Measurements from ENCODE around the gene C19orf44.
"Not testable (repeated sequence)": the region's sequence is repeated elsewhere in the genome, so short reads cannot be mapped to it uniquely, and the experiment has no call there.

Gene C19orf44

GRCh38 chr19:16509141-16510061 is 13.2 kb downstream of the C19orf44 start:
- intact Hi-C loops (cut with DNase I), result no loop called here
- peak in 41 of 42 donors; percentile 22 to 80 (median 55) for DNase-seq

DNA sequence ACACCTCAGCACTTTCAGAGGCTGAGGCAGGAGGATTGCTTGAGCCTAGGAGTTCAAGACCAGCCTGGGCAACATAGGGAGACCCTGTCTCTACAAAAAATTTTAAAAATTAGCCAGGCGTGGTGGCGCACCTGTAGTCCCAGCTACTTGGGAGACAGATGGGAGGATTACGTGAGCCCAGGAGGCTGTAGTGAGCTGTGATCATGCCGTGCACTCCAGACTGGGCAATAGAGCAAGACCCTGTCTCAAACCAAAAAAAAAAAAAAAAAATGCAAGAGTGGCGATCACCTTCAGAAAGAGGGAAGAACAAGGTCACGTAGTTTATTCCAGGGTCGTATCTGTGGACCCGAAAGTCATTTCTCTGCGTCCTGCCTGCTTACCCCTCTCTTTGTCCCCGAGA is 16.4 kb downstream of the C19orf44 start:
- DNase-seq; intact Hi-C loops (cut with DNase I): not testable (repeated sequence)

- intact Hi-C loops (cut with DNase I), result no loop called here
- DNase-seq, result no peak
Observed at GRCh38 chr19:16514383-16515019, 18.3 kb downstream of the C19orf44 start.

- DNase-seq, result no peak
- intact Hi-C loops (cut with DNase I), result no loop called here
Observed at GRCh38 chr19:16516381-16516780, 20.2 kb downstream of the C19orf44 start.

- intact Hi-C loops (cut with DNase I), result no loop called here
- DNase-seq, result no peak
Observed at GRCh38 chr19:16516923-16517610, 20.9 kb downstream of the C19orf44 start.

DNA sequence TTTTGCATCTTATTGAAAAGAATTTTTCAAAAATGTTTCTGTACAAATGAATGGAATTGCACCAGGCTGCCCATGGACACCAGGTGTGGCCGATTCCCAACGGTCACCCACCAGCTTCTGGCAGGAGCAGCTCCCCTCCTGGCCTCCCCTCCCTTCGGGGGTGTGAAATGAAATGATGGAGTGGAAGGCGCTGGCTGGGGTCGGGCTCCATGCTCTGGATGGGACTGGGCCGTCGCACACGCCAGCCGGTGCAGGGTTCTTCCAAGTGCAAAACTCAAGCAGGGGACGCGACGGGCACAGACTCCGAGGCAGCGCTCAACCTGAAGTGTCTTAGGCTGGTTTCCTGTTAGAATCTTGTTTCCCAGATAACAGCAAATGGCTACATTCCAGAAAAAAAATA is 21.9 kb downstream of the C19orf44 start:
- intact Hi-C loops (cut with DNase I), result no loop called here
- no peak for DNase-seq

GRCh38 chr19:16518483-16519229 is 22.5 kb downstream of the C19orf44 start:
- DNase-seq, result no peak
- intact Hi-C loops (cut with DNase I), result no loop called here

GRCh38 chr19:16519230-16519687 is 23.1 kb downstream of the C19orf44 start:
- no peak for DNase-seq
- intact Hi-C loops (cut with DNase I), result no loop called here

GRCh38 chr19:16520074-16520973 is 24.1 kb downstream of the C19orf44 start:
- peak in 7 of 42 donors; percentile 17 to 48 (median 22) for DNase-seq

DNA sequence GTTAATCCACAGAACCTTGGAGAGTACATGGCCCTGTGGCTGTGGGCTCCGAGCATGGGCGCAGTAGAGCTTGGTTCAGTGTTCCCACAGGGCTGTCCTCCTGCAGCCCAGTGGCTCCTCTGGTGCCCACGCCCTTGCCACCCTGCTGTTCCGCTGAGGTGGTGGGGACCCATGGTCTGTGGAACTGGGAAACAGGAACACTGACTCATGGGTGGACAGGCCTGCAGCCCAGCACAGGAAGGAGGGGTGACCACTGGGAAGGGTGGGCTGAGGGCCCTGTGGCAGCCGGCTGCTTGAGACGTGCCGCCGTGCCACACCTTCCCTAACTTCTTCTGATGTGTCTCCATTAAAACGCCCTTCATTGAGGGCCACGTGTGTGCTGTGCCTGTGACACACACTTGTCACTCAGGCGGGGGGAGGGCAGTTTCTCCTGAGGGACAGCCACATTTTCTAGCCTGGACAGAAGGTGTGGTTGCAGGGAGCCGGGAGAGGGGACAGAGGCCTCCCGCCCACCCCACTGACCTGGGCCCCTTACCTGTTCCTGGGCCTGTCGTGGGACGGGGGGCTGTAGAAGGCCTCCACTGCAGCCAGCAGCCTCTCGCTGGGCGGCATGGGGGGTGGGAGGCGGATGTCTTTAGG is 24.9 kb downstream of the C19orf44 start:
- no peak for DNase-seq
- intact Hi-C loops (cut with DNase I), result no loop called here

More at GRCh38 chr19:16520074-16520973, 24.1 kb downstream of the C19orf44 start:
- intact Hi-C loops (cut with DNase I), result no loop called here

GRCh38 chr19:16521715-16522289 is 25.6 kb downstream of the C19orf44 start:
- intact Hi-C loops (cut with DNase I), result no loop called here
- DNase-seq, result no peak

DNA sequence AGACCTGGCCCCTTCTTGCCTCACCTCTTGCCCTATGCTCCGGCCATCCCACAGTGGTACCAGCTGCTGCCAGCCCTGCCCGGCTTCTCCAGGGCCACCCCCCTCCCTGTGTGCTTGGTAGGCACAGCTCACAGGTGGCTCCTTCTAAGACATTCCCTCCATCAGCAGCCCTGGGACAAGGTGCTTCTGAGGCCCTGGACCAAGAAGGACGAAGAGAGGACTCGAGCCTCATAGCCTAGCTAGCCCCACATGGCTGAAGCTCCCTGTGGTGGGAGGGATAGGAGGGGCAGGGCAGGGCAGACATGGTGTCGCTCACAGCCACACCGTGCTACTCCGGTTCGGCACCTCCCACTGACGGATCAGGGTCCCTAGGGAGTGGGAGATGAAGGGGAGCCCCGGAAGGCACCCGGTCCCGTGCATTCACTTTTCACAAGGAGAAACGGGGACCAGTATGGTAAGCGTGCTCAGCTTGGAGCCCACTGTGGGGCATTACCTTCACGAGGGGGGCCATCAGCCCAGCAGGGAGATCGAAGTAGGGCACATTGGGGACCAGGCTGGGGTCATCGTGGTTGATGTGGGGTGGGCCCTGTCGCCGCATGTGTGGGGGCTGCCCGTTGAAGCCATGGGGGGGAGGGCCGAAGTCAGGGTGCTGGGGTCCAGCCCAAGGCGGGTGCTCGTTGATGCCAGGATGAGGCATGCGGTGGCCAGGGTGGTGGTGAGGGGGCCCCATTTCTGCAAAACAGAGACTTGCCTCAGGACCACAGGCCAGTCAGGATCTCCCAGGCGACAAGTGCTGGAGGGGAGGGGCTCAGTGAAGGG is 26.6 kb downstream of the C19orf44 start:
- DNase-seq, result no peak
- intact Hi-C loops (cut with DNase I), result no loop called here

GRCh38 chr19:16524991-16525734 is 29.0 kb downstream of the C19orf44 start:
- intact Hi-C loops (cut with DNase I), result no loop called here
- no peak for DNase-seq

DNA sequence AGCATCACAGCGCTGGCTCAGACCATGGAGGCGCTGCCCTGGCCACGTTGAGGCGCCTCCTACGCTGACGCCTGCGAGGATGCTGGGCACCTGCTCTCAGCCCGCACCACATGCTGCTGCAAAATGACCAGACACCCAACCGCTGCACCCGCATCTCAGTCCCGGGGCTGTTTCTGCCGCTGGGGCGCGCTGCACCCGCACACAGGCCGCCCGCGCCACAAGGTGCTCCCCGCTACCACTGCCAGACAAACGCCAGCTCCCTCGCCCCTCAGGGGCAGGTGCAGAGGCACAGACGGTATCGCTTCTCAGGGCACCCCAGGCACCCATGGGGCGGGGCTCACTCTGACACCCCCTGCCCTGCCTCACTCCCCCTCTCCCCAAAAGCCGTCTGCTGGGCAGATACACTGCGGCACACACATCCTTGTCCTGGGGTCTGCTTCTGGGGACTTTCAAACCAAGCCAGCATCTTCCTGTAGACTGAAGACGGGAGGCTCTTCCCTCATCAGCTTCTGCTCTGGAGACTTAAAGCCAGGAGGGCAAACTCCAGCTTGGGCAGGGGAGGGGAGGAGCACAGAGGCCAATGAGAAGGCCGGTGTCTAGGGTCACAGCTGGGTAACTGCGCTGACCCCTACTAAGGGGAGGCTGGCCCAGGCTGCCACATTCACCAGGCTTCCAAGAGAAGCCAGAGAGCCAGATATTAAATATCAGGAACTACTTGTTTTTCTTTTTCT is 29.7 kb downstream of the C19orf44 start:
- intact Hi-C loops (cut with DNase I), result no loop called here
- no peak for DNase-seq

DNA sequence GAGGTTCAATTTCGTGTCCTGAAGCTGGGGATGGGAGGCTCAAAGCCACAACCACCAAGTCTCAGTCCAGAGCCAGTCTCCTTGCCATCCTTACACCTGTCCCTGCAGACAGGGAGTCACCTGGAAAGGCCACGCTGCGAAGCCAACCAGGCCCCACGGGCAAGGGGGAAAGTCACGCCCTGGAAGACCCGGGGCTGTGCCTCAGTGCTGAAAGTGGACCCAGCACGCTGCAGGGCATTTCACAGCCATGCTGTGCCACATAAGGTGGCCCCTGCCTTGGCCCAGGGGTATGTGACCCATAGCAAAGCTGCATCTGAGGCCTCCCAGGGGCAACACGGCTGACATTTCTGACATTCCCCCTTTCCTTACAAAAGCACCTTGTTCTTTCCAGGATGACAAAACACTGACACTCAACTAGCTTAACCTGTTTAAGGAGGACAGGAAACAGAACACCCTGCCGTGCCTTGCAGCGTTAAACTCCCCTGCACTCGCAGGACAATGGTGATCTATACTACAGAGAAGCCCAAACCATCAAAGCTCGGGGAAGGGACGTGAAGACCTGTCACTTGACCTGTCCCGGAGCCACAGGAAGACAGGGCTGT is 31.2 kb downstream of the C19orf44 start:
- no peak for DNase-seq
- intact Hi-C loops (cut with DNase I), result no loop called here
